Activated CD4-positive, CD25-positive, alpha-beta regulatory T cell treated with anti-CD3 and anti-CD28 coated beads, Interleukin-2, amount 50 U/mL, for 24 hours (primary cell): Measurements from ENCODE around the gene DDTL.
"Not testable (repeated sequence)": the region's sequence is repeated elsewhere in the genome, so short reads cannot be mapped to it uniquely, and the experiment has no call there.

ENCODE experiments used
- ATAC-seq, 2 donors: fragments of 150-1000 bp; cut with Tn5 transposase; one replicate each; pipeline ENCODE4 v1.10.0; 2021; ENCODE audit warnings: mild to moderate bottlenecking in 1 of 2, moderate library complexity in 1 of 2

The DDTL gene

GRCh38 chr22:23966568-23966967 is at the start of gene DDTL:
Gene DDTL, plus strand, starts transcription at chr22:23966888. Its CDS starts 27 bp downstream, at chr22:23966915.
- peak; percentile 98 to 99 for ATAC-seq

- not testable (repeated sequence) for ATAC-seq
Measured at GRCh38 chr22:23920267-23920611, 46.4 kb upstream of the DDTL start.

- ATAC-seq = not testable (repeated sequence)
Measured at GRCh38 chr22:23921586-23922201, 45.0 kb upstream of the DDTL start.

- no peak for ATAC-seq
Measured at GRCh38 chr22:23922921-23923320, 43.8 kb upstream of the DDTL start.

- ATAC-seq = no peak
Measured at GRCh38 chr22:23925020-23925606, 41.6 kb upstream of the DDTL start.

GRCh38 chr22:23926561-23926960 is 40.1 kb upstream of the DDTL start:
- ATAC-seq = no peak

GRCh38 chr22:23938328-23939016 is 28.2 kb upstream of the DDTL start:
- no peak for ATAC-seq

- ATAC-seq = no peak
Measured at GRCh38 chr22:23939017-23939357, 27.7 kb upstream of the DDTL start.

GRCh38 chr22:23940166-23940565 is 26.5 kb upstream of the DDTL start:
- not testable (repeated sequence) for ATAC-seq

GRCh38 chr22:23947391-23947790 is 19.3 kb upstream of the DDTL start:
- not testable (repeated sequence) for ATAC-seq

GRCh38 chr22:23949764-23950163 is 16.9 kb upstream of the DDTL start:
- ATAC-seq = not testable (repeated sequence)

GRCh38 chr22:23951383-23951782 is 15.3 kb upstream of the DDTL start:
- peak in 1 of 2 donors; percentile 25 for ATAC-seq

- ATAC-seq = not testable (repeated sequence)
Measured at GRCh38 chr22:23952794-23953405, 13.8 kb upstream of the DDTL start.

GRCh38 chr22:23953485-23953884 is 13.2 kb upstream of the DDTL start:
- not testable (repeated sequence) for ATAC-seq

GRCh38 chr22:23954193-23954990 is 12.3 kb upstream of the DDTL start:
- not testable (repeated sequence) for ATAC-seq

GRCh38 chr22:23954991-23955305 is 11.7 kb upstream of the DDTL start:
- not testable (repeated sequence) for ATAC-seq

GRCh38 chr22:23955886-23956285 is 10.8 kb upstream of the DDTL start:
- ATAC-seq = not testable (repeated sequence)

- ATAC-seq = peak; percentile 86 to 94
Measured at GRCh38 chr22:23956301-23956900, 10.3 kb upstream of the DDTL start.

GRCh38 chr22:23961084-23961771 is 5.5 kb upstream of the DDTL start, which contains the start of gene GSTT2B:
Gene GSTT2B, minus strand, starts transcription at chr22:23961195. Its CDS starts 64 bp downstream, at chr22:23961131.
- not testable (repeated sequence) for ATAC-seq

- peak; percentile 11 to 12 for ATAC-seq
Measured at GRCh38 chr22:23966094-23966493, 594 bp upstream of the DDTL start.

GRCh38 chr22:23969071-23969470 is 2.4 kb downstream of the DDTL start:
- no peak for ATAC-seq

GRCh38 chr22:23970201-23970641 is 3.5 kb downstream of the DDTL start:
- no peak for ATAC-seq
